Right lobe of liver (tissue), 4 donors: ENCODE results near the gene TAMALIN.

Experiments
- CTCF ChIP-seq, 4 donors: fragments of 200-600 bp in 3 of 4; fragments of 450-650 bp in 1 of 4; IDR thresholded peaks; one replicate each; pipeline versions ENCODE4 v1.5.1 to v1.8.0; 2016 to 2022; ENCODE audit warnings: antibody characterized with exemption in 4 of 4, mild to moderate bottlenecking in 2 of 4
- POLR2A ChIP-seq: fragments of 450-650 bp; IDR thresholded peaks from one replicate; pipeline ENCODE4 v1.6.1; 2017; ENCODE audit warnings: antibody characterized with exemption, mild to moderate bottlenecking
- donor health status: DM: no; HTN: no; CAD: no.
- donor health status: DM: no; HTN: no; CAD: no.
- donor health status: DM: no; HTN: yes; CAD: no.

DNA sequence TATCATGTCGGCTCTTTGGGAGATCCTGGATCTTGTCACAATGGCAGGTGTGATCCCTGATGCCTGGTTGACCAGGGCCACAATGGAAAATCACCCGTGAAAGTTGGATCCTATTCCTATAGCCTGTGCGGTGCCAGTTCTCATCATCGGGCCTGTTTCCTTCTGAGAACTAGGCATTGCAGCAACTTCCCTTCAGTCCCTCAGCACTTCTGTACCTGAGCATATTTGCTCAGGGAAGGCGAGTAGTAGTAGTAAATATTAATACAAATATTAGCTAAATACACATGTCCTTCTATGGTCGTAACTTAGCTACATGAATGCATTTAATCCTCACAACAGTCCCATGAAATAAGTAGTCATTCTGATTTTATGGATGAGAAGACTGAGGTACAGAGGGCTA lies 22.1 kb upstream of the TAMALIN start:
- no peak for TF ChIP-seq CTCF (IDR thresholded peaks at IDR 0.05)
- no peak for TF ChIP-seq POLR2A
